Epithelial cell of proximal tubule (primary cell): ENCODE measurements around the gene MAPRE3. TPM values are rescaled to one million over a fixed set of nuclear protein-coding genes. Genes with fewer than 3 reads are reported as not detected.

Experiments
- DNase-seq: peaks from one replicate; pipeline ENCODE4 v3.0.0-alpha.2; 2011; ENCODE audit warnings: low read depth
- H3K4me3 ChIP-seq: 2 replicates; pipeline ENCODE4 v1.5.1; 2011; ENCODE audit warnings: low read depth, mild to moderate bottlenecking, low read length
- CTCF ChIP-seq: conservative IDR thresholded peaks from 2 replicates; pipeline ENCODE4 v1.5.1; 2012; ENCODE audit warnings: low read depth, mild to moderate bottlenecking, low read length
- total RNA-seq: library from RNA; depleted of rRNA; stranded (reverse); fragments of >200 nt; gene quantifications from 2 replicates; pipeline ENCODE4 v1.2.3, GENCODE V29; 2015

Gene MAPRE3
- total RNA-seq, 1 donor from 2014 or later = 1.6 TPM

GRCh38 chr2:27001950-27002349 lies 31.5 kb downstream of the MAPRE3 start:
- DNase-seq = no peak
- H3K4me3 ChIP-seq = no peak overlapping the region
- TF ChIP-seq CTCF = no peak

GRCh38 chr2:27003007-27003406 lies 32.6 kb downstream of the MAPRE3 start:
- no peak overlapping the region for H3K4me3 ChIP-seq
- no peak for DNase-seq
- TF ChIP-seq CTCF = no peak

GRCh38 chr2:27003857-27004256 lies 33.4 kb downstream of the MAPRE3 start:
- H3K4me3 ChIP-seq = no peak overlapping the region
- no peak for DNase-seq
- TF ChIP-seq CTCF = no peak

- DNase-seq = no peak
- no peak overlapping the region for H3K4me3 ChIP-seq
- no peak for TF ChIP-seq CTCF
These were observed 36.4 kb downstream of the MAPRE3 start for GRCh38 chr2:27006602-27007415.

GRCh38 chr2:27007416-27008374 lies 37.3 kb downstream of the MAPRE3 start:
- no peak for DNase-seq
- no peak for TF ChIP-seq CTCF
- no peak overlapping the region for H3K4me3 ChIP-seq

- no peak for TF ChIP-seq CTCF
- H3K4me3 ChIP-seq = no peak overlapping the region
- no peak for DNase-seq
These were observed 38.2 kb downstream of the MAPRE3 start for GRCh38 chr2:27008678-27009077.
